Activated naive CD8-positive, alpha-beta T cell (primary cell): ENCODE data around the gene HERC5.
A peak's percentile ranks its signal among the peaks of the same experiment; 100 is the strongest.
"Not testable (repeated sequence)": the region's sequence is repeated elsewhere in the genome, so short reads cannot be mapped to it uniquely, and the experiment has no call there.

Experiments used
- H3K27ac Mint-ChIP-seq: one replicate; pipeline ENCODE4 v1.8.0; 2021; ENCODE audit warnings: mixed read lengths
- H3K27me3 Mint-ChIP-seq: one replicate; pipeline ENCODE4 v1.8.0; 2021; ENCODE audit warnings: mixed read lengths
- H3K36me3 Mint-ChIP-seq: one replicate; pipeline ENCODE4 v1.8.0; 2021; ENCODE audit warnings: mixed read lengths
- H3K4me1 Mint-ChIP-seq: one replicate; pipeline ENCODE4 v1.8.0; 2021; ENCODE audit warnings: low read depth, mixed read lengths
- H3K4me3 Mint-ChIP-seq: one replicate; pipeline ENCODE4 v1.8.0; 2021; ENCODE audit warnings: mild to moderate bottlenecking, mixed read lengths
- H3K9me3 Mint-ChIP-seq: one replicate; pipeline ENCODE4 v1.8.0; 2021; ENCODE audit warnings: low read depth, mixed read lengths

Gene HERC5

DNA sequence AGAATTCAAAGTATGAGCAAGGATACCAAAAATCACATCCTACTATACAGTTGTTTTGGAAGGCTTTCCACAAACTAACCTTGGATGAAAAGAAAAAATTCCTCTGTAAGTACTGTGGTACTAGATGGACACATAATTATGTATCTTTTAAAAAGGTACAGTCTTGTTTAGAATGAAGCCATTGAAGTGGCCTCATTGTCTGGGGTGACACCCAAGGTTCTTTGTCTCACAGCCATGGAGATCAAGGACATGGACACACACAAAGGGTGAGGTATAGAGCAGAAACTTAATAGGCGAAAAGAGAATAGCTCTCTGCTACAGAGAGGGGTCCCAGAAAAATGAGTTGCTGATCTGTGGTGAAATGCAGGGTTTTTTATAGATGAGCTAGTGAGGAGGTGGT is 16.8 kb upstream of the HERC5 start:
- Mint-ChIP-seq H3K27me3 (no peaks in the 10 kb centered on the region), H3K4me3 (no peak overlapping the region), H3K9me3 (no peaks in the 10 kb centered on the region), H3K27ac (no peak overlapping the region), H3K36me3 (peaks cover 25% of the 10 kb centered on the region), H3K4me1 (no peaks in the 10 kb centered on the region)

DNA sequence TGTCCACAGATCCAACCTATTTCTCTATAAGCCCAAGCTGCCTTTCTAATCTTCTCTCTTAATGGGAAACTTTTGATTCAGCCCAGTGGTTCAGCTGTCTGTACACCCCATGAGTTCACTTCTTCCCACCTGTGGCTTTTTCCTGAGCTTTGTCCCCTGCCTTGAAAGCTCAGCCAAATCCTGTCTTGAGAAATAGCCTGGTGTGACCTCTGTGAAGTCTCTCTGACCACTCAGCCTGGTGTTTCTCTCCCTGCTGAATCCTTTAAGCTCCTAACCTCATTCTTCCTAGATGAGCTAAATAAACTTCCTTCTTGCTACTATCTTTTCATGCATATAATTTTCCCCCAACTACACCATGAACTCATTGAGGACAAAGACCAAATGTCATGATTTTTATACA is 15.2 kb upstream of the HERC5 start:
- H3K4me1 Mint-ChIP-seq = no peaks in the 10 kb centered on the region
- peak overlapping the region; percentile 59 for H3K27ac Mint-ChIP-seq
- no peaks in the 10 kb centered on the region for H3K27me3 Mint-ChIP-seq
- no peaks in the 10 kb centered on the region for H3K9me3 Mint-ChIP-seq
- H3K4me3 Mint-ChIP-seq = no peak overlapping the region
- peaks cover 25% of the 10 kb centered on the region for H3K36me3 Mint-ChIP-seq

DNA sequence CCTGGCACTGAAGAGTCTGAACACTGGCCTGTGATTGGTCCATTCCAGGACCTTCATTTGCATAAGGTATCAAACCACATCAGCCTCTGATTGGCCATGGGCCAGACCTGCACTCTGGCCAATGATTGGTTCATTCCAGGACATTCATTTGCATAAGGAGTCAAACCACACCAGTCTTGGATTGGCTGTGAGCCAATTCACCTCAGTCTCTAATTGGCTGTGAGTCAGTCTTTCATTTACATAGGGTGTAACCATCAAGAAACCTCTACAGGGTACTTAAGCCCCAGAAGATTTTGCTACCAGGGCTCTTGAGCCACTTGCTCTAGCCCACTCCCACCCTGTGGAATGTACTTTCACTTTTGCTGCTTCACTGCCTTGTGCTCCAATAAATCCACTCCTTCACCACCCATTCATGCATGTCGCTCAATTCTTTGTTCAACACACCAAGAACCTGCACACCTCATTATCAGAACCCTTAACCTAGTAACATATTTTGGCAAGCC is 14.2 kb upstream of the HERC5 start:
- no peak overlapping the region for H3K4me3 Mint-ChIP-seq
- peaks cover 22% of the 10 kb centered on the region for H3K36me3 Mint-ChIP-seq
- no peaks in the 10 kb centered on the region for H3K9me3 Mint-ChIP-seq
- H3K27ac Mint-ChIP-seq = no peak overlapping the region
- no peaks in the 10 kb centered on the region for H3K27me3 Mint-ChIP-seq
- no peaks in the 10 kb centered on the region for H3K4me1 Mint-ChIP-seq

DNA sequence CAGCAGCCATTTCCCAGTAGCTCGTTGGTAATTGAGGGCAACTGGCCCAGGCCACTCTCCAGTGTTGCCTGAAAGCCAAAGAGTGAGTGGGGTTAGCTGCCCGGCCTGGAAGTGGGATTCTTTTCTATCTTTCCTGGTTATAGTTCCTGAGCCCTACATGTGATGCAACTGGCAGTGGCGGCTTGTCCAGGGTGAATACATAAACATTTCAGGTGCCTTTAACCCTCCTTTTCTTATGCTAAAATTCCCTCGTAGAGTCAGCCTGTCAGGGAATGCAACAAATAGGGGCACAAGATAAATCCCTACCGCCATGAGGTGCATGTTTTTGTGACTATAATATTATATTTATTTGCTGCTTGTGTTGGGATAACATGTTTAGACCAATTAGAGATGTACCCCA is 13.4 kb upstream of the HERC5 start:
- Mint-ChIP-seq H3K27me3 (no peaks in the 10 kb centered on the region), H3K36me3 (peaks cover 22% of the 10 kb centered on the region), H3K9me3 (no peaks in the 10 kb centered on the region), H3K4me1 (no peaks in the 10 kb centered on the region), H3K4me3 (no peak overlapping the region), H3K27ac (no peak overlapping the region)

DNA sequence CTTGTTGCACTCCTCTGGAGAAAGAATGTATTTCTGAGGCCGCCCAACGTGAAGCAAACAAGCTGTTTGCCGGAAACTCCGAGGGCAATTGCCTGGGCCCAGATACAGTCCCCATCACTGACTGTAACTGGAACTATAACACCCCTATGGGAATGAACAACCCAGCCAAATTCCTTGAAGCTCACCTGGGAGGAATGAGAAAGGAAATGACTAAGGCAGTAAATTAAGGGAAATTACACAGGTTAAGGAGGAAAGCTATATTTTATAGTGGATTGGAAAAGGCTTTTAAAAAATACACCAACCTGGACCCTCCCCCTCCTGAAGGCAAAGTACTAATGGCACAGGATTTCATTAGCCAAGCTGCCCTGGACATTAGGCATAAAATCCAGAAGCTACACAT is 11.7 kb upstream of the HERC5 start:
- peaks cover 15% of the 10 kb centered on the region for H3K36me3 Mint-ChIP-seq
- no peaks in the 10 kb centered on the region for H3K9me3 Mint-ChIP-seq
- H3K4me3 Mint-ChIP-seq = no peak overlapping the region
- H3K4me1 Mint-ChIP-seq = no peaks in the 10 kb centered on the region
- no peak overlapping the region for H3K27ac Mint-ChIP-seq
- H3K27me3 Mint-ChIP-seq = no peaks in the 10 kb centered on the region

DNA sequence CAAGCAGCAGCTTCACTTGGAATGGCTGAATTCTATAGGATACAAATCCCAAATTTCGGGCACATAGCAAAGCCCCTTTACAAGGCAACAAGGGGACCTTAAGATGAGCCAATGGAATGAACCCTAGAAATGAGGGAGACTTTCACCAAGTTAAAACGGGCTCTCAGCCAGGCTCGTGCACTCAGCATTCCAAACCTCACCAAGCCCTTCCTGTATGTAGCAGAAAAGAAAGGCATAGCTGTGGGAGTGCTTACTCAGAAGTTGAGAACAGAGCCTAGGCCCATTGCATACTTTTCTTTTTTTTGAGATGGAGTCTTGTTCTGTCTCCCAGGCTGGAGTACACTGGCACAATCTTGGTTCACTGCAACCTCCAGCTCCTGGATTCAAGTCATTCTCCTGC is 10.8 kb upstream of the HERC5 start:
- H3K4me3 Mint-ChIP-seq = no peak overlapping the region
- H3K27ac Mint-ChIP-seq = no peak overlapping the region
- H3K9me3 Mint-ChIP-seq = no peaks in the 10 kb centered on the region
- H3K36me3 Mint-ChIP-seq = peaks cover 15% of the 10 kb centered on the region
- H3K4me1 Mint-ChIP-seq = no peaks in the 10 kb centered on the region
- H3K27me3 Mint-ChIP-seq = no peaks in the 10 kb centered on the region

DNA sequence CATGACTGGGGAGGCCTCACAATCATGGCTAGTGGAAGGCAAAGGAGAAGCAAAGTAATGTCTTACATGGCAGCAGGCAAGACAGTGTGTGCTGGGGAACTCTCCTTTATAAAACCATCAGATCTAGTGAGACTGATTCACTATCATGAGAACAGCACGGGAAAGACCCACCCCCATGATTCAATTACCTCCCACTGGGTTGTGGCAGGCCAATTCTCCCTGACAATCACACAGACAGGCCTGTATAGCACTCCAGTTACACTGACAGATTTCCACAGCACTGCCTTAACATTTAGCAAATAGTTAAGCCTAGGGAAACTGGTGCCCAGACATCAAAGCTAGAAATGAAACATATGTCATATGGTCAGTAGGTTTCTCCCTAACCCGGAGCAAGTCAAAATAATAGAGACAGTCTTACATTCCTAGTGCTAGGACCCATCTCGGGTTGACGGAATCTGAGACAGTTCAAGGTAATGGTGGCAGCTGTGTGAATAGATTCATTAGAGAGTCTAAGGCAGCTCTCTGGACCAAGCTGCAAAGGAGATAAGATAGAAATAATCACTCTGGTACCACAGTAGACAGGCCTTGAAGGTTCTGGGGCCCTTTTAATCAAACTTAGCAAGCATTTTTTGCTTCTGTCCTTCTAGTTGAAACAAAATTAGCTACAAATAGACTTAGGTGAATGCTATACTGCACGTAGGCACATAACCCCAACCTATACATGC is 9.4 kb upstream of the HERC5 start:
- H3K27ac Mint-ChIP-seq = no peak overlapping the region
- H3K36me3 Mint-ChIP-seq = peaks cover 5% of the 10 kb centered on the region

DNA sequence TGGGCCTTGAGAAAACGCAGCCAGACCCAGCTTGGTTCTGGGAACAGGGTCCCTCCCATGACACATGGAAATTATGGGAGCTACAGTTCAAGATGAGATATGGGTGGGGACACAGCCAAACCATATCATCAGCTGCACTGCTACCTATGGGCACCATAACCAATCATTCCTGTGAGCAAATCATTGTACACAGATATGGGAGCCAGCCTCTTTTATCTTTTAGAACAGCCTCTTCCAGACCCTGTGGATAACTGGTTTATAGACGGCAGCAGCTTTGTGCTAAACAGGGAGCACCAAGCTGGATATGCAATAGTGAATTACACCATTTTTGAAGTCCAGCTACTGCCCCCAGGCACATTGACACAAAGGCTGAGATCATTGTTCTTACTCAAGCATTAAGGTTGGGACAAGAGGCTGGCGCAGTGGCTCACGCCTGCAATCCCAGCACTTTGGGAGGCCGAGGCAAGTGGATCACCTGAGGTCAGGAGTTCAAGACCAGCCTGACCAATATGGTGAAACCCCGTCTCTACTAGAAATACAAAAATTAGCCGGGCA is 8.6 kb upstream of the HERC5 start:
- not testable (repeated sequence) for H3K36me3 Mint-ChIP-seq, H3K4me3 Mint-ChIP-seq, H3K27me3 Mint-ChIP-seq, H3K27ac Mint-ChIP-seq, H3K9me3 Mint-ChIP-seq, H3K4me1 Mint-ChIP-seq

More for the DNA sequence above, 9.4 kb upstream of the HERC5 start:
- Mint-ChIP-seq H3K9me3 (no peaks in the 10 kb centered on the region), H3K27me3 (no peaks in the 10 kb centered on the region), H3K4me3 (no peak overlapping the region), H3K4me1 (no peaks in the 10 kb centered on the region)

DNA sequence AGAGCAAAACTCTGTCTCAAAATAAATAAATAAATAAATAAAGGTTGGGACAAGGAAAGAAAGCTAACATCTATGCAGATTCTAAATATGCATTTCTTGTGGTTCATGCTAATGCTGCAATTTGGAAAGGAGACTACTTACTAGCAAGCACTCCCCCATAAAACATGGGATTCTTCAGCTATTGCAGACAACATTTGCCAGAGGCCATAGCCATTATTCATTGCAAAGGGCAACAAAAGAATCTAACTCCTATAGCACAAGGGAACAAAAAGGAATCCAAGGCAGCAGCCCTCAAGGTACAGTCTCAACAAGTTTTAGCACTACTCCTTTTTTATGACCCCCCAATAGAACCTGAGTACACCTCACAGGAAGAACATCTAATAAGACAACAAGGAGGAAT is 8.0 kb upstream of the HERC5 start:
- H3K9me3 Mint-ChIP-seq = no peaks in the 10 kb centered on the region
- H3K36me3 Mint-ChIP-seq = peaks cover 2% of the 10 kb centered on the region
- no peak overlapping the region for H3K4me3 Mint-ChIP-seq
- no peak overlapping the region for H3K27ac Mint-ChIP-seq
- H3K4me1 Mint-ChIP-seq = no peaks in the 10 kb centered on the region
- H3K27me3 Mint-ChIP-seq = no peaks in the 10 kb centered on the region

DNA sequence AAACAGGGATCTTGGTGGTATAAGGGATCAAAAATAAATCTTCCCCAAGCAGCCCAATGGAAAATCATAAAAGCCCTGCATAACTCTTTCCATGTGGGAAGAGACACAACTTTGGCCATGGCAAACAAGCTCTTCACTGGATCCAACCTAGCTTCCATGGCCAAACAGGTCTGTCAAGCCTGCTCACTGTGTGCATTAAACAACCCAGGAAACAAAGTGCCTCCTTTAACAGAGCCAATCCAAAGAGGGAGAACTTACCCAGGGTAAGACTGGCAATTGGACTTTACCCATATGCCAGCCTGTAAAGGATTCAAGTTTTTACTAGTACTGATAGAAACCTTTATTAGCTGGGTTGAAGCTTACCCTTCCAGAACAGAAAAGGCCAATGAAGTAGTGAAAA is 7.6 kb upstream of the HERC5 start:
- H3K27ac Mint-ChIP-seq = no peak overlapping the region
- H3K36me3 Mint-ChIP-seq = peaks cover 2% of the 10 kb centered on the region
- H3K9me3 Mint-ChIP-seq = no peaks in the 10 kb centered on the region
- H3K4me3 Mint-ChIP-seq = no peak overlapping the region
- H3K4me1 Mint-ChIP-seq = no peaks in the 10 kb centered on the region
- no peaks in the 10 kb centered on the region for H3K27me3 Mint-ChIP-seq

DNA sequence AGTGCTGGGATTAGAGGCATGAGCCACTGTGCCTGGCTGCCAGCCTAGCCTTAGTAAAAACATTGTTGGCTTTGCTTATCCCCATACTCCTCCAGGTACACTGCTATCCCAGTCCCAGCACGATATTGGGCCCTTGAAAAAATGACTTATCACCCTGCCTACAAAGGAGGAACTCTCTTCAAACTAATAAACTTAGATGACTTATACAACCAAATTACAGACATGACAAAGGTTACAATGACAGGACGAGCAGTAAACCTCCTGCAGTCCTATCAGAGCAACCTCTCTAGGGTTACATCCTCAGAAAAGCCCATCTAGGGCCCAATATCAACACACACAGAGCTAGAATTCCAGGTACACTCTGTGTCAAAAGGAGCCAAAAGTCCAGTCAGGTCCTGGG is 5.7 kb upstream of the HERC5 start:
- peaks cover 10% of the 10 kb centered on the region for H3K4me1 Mint-ChIP-seq
- H3K9me3 Mint-ChIP-seq = no peaks in the 10 kb centered on the region
- peaks cover 2% of the 10 kb centered on the region for H3K36me3 Mint-ChIP-seq
- no peak overlapping the region for H3K27ac Mint-ChIP-seq
- H3K27me3 Mint-ChIP-seq = no peaks in the 10 kb centered on the region
- H3K4me3 Mint-ChIP-seq = no peak overlapping the region

DNA sequence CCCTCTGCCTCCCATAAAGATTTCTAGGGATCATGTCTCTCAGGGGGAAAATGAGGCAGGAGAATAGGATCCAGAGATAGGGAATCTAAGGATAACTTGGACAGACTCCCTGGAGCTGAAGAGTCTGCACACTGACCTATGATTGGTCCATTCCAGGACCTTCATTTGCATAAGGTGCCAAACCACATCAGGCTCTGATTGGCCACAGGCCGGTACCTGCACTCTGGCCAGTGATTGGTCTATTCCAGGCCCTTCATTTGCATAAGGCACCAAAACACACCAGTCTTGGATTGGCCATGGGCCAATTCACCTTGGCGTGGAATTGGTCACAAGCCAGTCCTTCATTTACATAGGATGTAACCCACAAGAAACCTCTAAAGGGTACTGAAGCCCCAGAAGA is 4.0 kb upstream of the HERC5 start:
- H3K27ac Mint-ChIP-seq = no peak overlapping the region
- H3K4me3 Mint-ChIP-seq = no peak overlapping the region
- no peaks in the 10 kb centered on the region for H3K9me3 Mint-ChIP-seq
- peaks cover 16% of the 10 kb centered on the region for H3K4me1 Mint-ChIP-seq
- peaks cover 2% of the 10 kb centered on the region for H3K36me3 Mint-ChIP-seq
- no peaks in the 10 kb centered on the region for H3K27me3 Mint-ChIP-seq

DNA sequence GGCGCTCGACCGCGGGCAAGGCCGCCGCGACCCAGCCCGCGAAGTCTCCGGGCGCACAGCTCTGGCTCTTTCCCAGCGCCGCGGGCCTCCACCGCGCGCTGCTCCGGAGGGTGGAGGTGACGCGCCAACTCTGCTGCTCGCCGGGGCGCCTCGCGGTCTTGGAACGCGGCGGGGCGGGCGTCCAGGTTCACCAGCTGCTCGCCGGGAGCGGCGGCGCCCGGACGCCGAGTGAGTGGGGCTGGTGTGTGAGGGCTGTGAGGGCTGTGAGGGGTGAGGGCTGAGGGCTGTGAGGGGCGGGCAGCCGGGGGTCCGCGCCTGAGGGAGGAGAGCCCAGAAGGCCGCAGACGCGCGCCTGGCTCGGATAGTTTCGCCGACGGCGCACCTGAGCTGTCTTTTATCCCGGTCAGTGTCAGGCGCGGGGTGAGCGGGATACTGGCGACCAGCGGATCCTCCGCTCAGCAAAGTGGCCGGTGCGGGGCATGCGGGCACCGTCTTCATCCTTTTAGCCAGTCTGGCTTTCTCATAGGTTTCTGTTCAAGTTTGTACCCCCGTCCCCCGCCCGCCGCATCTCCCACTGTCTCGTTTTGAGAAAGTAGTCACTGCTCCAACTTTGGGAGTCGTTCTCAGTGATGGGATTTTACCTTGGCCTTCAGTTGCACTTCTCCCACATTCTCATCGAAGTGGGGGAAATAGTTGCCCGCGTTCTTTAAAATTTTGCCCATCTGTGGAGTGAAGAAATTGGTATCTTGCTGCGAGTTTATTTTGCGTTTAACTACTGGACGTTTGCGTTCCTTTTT is 586 bp downstream of the HERC5 start:
- H3K4me3 Mint-ChIP-seq = peak overlapping the region; percentile 99
- H3K36me3 Mint-ChIP-seq = peaks cover 10% of the 10 kb centered on the region
- H3K4me1 Mint-ChIP-seq = peaks cover 39% of the 10 kb centered on the region
- H3K27me3 Mint-ChIP-seq = no peaks in the 10 kb centered on the region
- H3K27ac Mint-ChIP-seq = peak overlapping the region; percentile 61
- no peaks in the 10 kb centered on the region for H3K9me3 Mint-ChIP-seq

DNA sequence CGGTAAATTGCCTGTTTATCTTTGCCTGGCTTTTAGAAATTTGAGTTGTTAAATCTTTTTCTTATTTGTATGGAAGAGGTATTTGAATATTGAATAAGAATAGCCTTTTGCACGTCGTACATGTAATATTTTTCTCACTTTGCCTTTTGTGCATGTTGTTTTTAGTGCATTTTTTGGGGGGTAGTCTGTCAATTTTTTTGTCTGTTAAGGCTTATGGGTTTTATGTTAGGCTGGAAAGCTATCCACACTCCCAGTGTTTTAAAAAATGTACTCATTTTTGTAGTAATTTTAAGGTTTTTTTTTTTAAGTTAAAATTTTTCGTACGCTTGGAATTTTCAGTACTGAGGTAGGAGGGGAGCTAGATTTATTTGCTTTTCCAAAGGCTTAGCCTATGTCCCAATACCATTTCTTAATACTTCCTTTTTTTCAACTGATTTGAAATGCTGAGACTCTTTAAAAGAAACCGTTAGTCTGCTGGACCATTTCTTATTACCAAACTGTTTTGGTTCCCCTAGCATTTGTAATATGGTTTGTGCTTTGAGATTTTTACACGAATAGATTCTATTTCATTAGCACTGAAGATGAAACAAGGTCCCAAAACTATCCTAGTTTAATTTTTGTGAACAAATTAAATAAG is 1.3 kb downstream of the HERC5 start:
- Mint-ChIP-seq H3K4me3 (peak overlapping the region; percentile 79), H3K36me3 (peaks cover 14% of the 10 kb centered on the region), H3K27me3 (no peaks in the 10 kb centered on the region), H3K27ac (peak overlapping the region; percentile 61), H3K9me3 (no peaks in the 10 kb centered on the region), H3K4me1 (peaks cover 39% of the 10 kb centered on the region)

DNA sequence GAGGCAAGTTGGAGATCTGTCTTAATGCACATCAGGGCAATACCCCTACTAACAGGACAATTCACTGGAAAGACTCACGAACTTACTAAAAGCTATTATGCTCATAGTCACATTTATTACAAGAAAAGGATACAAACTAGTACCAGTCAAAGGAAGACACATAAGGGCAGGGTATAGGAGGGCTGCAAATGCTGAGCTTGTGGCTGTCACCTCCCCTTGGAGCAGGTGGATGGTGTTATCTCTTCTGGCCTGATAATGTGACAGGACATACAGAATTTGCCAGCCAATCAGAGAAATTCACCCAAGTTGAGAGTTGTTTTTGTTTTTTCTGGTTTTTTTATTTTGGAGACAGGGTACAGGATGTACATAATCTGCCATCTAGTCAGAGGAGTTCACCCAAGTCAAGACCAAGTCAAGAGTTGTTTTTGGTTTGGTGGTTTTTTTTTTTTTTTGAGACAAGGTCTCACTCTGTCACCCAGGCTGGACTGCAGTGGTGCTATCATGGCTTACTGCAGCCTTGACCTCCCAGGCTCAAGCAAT is 8.8 kb downstream of the HERC5 start:
- Mint-ChIP-seq H3K4me3 (no peak overlapping the region), H3K36me3 (peaks cover 38% of the 10 kb centered on the region), H3K9me3 (no peaks in the 10 kb centered on the region), H3K4me1 (peaks cover 9% of the 10 kb centered on the region), H3K27ac (no peak overlapping the region), H3K27me3 (no peaks in the 10 kb centered on the region)
